ENCODE measurements around the gene EVI5.

DNA sequence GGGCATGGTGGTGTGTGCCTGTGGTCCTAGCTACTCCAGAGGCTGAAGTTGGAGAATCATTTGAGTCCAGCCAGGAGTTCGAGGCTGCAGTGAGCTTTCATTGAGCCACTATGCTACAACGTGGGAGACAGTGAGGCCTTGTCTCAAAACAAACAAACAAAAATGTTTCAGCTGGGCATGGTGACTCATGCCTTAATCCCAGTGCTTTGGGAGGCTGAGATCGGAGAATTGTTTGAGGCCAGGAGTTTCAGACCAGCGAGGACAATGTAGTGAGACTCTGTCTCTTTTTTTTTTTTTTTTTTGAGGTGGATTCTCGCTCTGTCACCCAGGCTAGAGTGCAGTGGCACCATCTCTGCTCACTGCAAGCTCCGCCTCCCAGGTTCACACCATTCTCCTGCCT is 41.9 kb upstream of the EVI5 start:
- TF ChIP-seq POLR2A (IDR thresholded peaks at IDR 0.05), result no peak
- TF ChIP-seq, protein P1, sequence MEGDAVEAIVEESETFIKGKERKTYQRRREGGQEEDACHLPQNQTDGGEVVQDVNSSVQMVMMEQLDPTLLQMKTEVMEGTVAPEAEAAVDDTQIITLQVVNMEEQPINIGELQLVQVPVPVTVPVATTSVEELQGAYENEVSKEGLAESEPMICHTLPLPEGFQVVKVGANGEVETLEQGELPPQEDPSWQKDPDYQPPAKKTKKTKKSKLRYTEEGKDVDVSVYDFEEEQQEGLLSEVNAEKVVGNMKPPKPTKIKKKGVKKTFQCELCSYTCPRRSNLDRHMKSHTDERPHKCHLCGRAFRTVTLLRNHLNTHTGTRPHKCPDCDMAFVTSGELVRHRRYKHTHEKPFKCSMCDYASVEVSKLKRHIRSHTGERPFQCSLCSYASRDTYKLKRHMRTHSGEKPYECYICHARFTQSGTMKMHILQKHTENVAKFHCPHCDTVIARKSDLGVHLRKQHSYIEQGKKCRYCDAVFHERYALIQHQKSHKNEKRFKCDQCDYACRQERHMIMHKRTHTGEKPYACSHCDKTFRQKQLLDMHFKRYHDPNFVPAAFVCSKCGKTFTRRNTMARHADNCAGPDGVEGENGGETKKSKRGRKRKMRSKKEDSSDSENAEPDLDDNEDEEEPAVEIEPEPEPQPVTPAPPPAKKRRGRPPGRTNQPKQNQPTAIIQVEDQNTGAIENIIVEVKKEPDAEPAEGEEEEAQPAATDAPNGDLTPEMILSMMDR (IDR thresholded peaks at IDR 0.05), result no peak
